H1 (cell line): ENCODE data around the gene KCNH6. TPM values are rescaled to one million over a fixed set of nuclear protein-coding genes. Genes with fewer than 3 reads are reported as not detected.

ENCODE experiments used
- CHD7 ChIP-seq: fragments of 300-600 bp; sonication (generic); IDR thresholded peaks from 2 replicates; pipeline ENCODE4 v1.7.1; 2012; ENCODE audit warnings: low read length, moderate library complexity, mild to moderate bottlenecking, inconsistent platforms; ENCODE audit not compliant: insufficient replicate concordance
- RFX5 ChIP-seq: IDR thresholded peaks from 2 replicates; pipeline ENCODE4 v1.6.1; 2011; ENCODE audit warnings: low read depth, low read length, improper control_type of control experiment, borderline replicate concordance
- polyA plus RNA-seq, 7 experiments: library from polyadenylated mRNA; depleted of rRNA in 3 of 7; stranded (reverse) in 5 of 7; unstranded in 2 of 7; fragments of >200 nt in 5 of 7; fragments of 200-250 nt in 2 of 7; gene quantifications; 1 replicate in 5 of 7; 2 replicates in 1 of 7; 4 replicates in 1 of 7; pipeline versions ENCODE4 v1.2.1 to v1.2.3, GENCODE V29; 2011 to 2013; ENCODE audit warnings: missing spikeins in 2 of 7, mixed read lengths in 2 of 7
- total RNA-seq: library from RNA; stranded (reverse); fragmentation: NEBNext Ultra II Directional; extraction: Animal tissue kit (Norgen Biotek cat#: 25700); gene quantifications from 2 replicates; pipeline ENCODE4 v1.2.1, GENCODE V29; 2021

KCNH6 gene
- total and polyA plus RNA-seq, 2 of the 8 experiments (the other 6 are each of a cell fraction or from before 2014, with no cell fraction given): 1.8 to 3.6 TPM

- TF ChIP-seq CHD7 (no peak), RFX5 (no peak)
These were observed 7.4 kb downstream of the KCNH6 start (continued) for GRCh38 chr17:63530557-63531021.
